GM12878 (cell line): ENCODE results near the gene CNPPD1. TPM values are rescaled to one million over a fixed set of nuclear protein-coding genes. Genes with fewer than 3 reads are reported as not detected.

ENCODE experiments used
- BMI1 ChIP-seq: fragments of 450-650 bp; IDR thresholded peaks from 2 replicates; pipeline ENCODE4 v1.6.1; 2016; ENCODE audit warnings: mild to moderate bottlenecking, moderate library complexity, borderline replicate concordance
- CHD1 ChIP-seq: IDR thresholded peaks from 2 replicates; pipeline ENCODE4 v1.6.1; 2012; ENCODE audit warnings: low read depth, low read length, improper control_type of control experiment
- CHD2 ChIP-seq: IDR thresholded peaks from 2 replicates; pipeline ENCODE4 v1.6.1; 2011; ENCODE audit warnings: low read depth, low read length, improper control_type of control experiment, borderline replicate concordance
- CHD4 ChIP-seq: fragments of 200-600 bp; sonication (generic); IDR thresholded peaks from 2 replicates; pipeline ENCODE4 v1.6.1; 2016; ENCODE audit warnings: mild to moderate bottlenecking
- HDGF ChIP-seq: fragments of 450-650 bp; IDR thresholded peaks from 2 replicates; pipeline ENCODE4 v1.6.1; 2016; ENCODE audit warnings: antibody characterized with exemption
- JUND ChIP-seq: IDR thresholded peaks from 2 replicates; pipeline ENCODE4 v1.6.1; 2012; ENCODE audit warnings: low read depth, mild to moderate bottlenecking, low read length, improper control_type of control experiment, moderate library complexity
- KAT2A ChIP-seq: conservative IDR thresholded peaks from 2 replicates; pipeline ENCODE4 v1.6.1; 2011; ENCODE audit warnings: low read depth, low read length; ENCODE audit not compliant: control insufficient read depth
- LARP7 ChIP-seq: fragments of 450-650 bp; IDR thresholded peaks from 2 replicates; pipeline ENCODE4 v1.6.1; 2017; ENCODE audit warnings: mild to moderate bottlenecking
- MYB ChIP-seq: fragments of 150-350 bp; IDR thresholded peaks from 2 replicates; pipeline ENCODE4 v1.6.1; 2014; ENCODE audit warnings: mild to moderate bottlenecking, low read depth, low read length, borderline replicate concordance
- NR2C1 ChIP-seq: fragments of 450-650 bp; IDR thresholded peaks from 2 replicates; pipeline ENCODE4 v1.6.1; 2017; ENCODE audit warnings: antibody characterized with exemption, mild to moderate bottlenecking, moderate library complexity
- NRF1 ChIP-seq: conservative IDR thresholded peaks from 2 replicates; pipeline ENCODE4 v1.6.1; 2011; ENCODE audit warnings: mild to moderate bottlenecking, low read depth, low read length, improper control_type of control experiment
- POLR2AphosphoS5 ChIP-seq: IDR thresholded peaks from 2 replicates; pipeline ENCODE4 v1.6.1; 2011; ENCODE audit warnings: mild to moderate bottlenecking, low read length, inconsistent platforms
- RCOR1 ChIP-seq: conservative IDR thresholded peaks from 2 replicates; pipeline ENCODE4 v1.6.1; 2012; ENCODE audit warnings: low read depth, low read length, improper control_type of control experiment
- RFX5 ChIP-seq: IDR thresholded peaks from 2 replicates; pipeline ENCODE4 v1.6.1; 2011; ENCODE audit warnings: low read depth, low read length, improper control_type of control experiment
- SPI1 ChIP-seq: IDR thresholded peaks from 2 replicates; pipeline ENCODE4 v1.6.1; 2011; ENCODE audit warnings: low read depth, mild to moderate bottlenecking, low read length, moderate library complexity, borderline replicate concordance; ENCODE audit not compliant: insufficient read depth
- STAT1 ChIP-seq: fragments of 450-650 bp; conservative IDR thresholded peaks from 2 replicates; pipeline ENCODE4 v1.6.1; 2014; ENCODE audit warnings: antibody characterized with exemption, mild to moderate bottlenecking
- WRNIP1 ChIP-seq: IDR thresholded peaks from 2 replicates; pipeline ENCODE4 v1.6.1; 2011; ENCODE audit warnings: low read depth, low read length, improper control_type of control experiment, borderline replicate concordance
- YBX1 ChIP-seq: fragments of 450-650 bp; IDR thresholded peaks from 2 replicates; pipeline ENCODE4 v1.6.1; 2016; ENCODE audit warnings: antibody characterized with exemption
- ZNF217 ChIP-seq: fragments of 450-650 bp; IDR thresholded peaks from 2 replicates; pipeline ENCODE4 v1.6.1; 2017; ENCODE audit warnings: antibody characterized with exemption, mild to moderate bottlenecking
- ZNF274 ChIP-seq: IDR thresholded peaks from one replicate; pipeline ENCODE4 v1.8.0; 2011; ENCODE audit not compliant: insufficient read length, insufficient read depth
- polyA plus RNA-seq, 11 experiments: library from polyadenylated mRNA; depleted of rRNA in 4 of 11; unstranded in 6 of 11; stranded (reverse) in 5 of 11; fragments of >200 nt; fragmentation: Nextera tagmentation in 4 of 11; fragmentation: Illumina TruSeq in 1 of 11; extraction: Ambion mirVana in 4 of 11; extraction: Trizol in 1 of 11; gene quantifications; 1 replicate in 1 of 11; 2 replicates in 10 of 11; pipeline versions ENCODE4 v1.2.1 to v1.2.3, GENCODE V29; 2011 to 2016; ENCODE audit warnings: inconsistent platforms in 2 of 11, missing spikeins in 2 of 11, low read depth in 1 of 11
- total RNA-seq, 4 experiments: library from RNA; depleted of rRNA in 3 of 4; stranded (reverse); fragments of >200 nt in 3 of 4; fragmentation: Illumina TruSeq in 1 of 4; extraction: Trizol in 1 of 4; gene quantifications; 2 replicates each; pipeline versions ENCODE4 v1.2.1 to v1.2.3, GENCODE V29; 2013 to 2021
- TF ChIP-seq, protein P1 (sequence below): fragments of 450-650 bp; formaldehyde crosslinking; IDR thresholded peaks from 2 replicates; pipeline ENCODE4 v1.4.0; 2020; ENCODE audit warnings: mild to moderate bottlenecking, moderate library complexity
- TF ChIP-seq, protein P2 (sequence below): fragments of 450-650 bp; IDR thresholded peaks from 2 replicates; pipeline ENCODE4 v1.6.1; 2017; ENCODE audit warnings: mild to moderate bottlenecking
- TF ChIP-seq, protein P3 (sequence below): IDR thresholded peaks from 2 replicates; pipeline ENCODE4 v1.6.1; 2011; ENCODE audit warnings: mild to moderate bottlenecking, low read depth, low read length, moderate library complexity; ENCODE audit not compliant: insufficient replicate concordance
- TF ChIP-seq, protein P4 (sequence below): IDR thresholded peaks from 2 replicates; pipeline ENCODE4 v1.6.1; 2012; ENCODE audit warnings: low read depth, low read length, improper control_type of control experiment

The CNPPD1 gene
- total and polyA plus RNA-seq, 10 of the 15 experiments (the other 5 are each of a cell fraction or from before 2014, with no cell fraction given) = 12.2 to 86.6 (median 43.4) TPM

DNA sequence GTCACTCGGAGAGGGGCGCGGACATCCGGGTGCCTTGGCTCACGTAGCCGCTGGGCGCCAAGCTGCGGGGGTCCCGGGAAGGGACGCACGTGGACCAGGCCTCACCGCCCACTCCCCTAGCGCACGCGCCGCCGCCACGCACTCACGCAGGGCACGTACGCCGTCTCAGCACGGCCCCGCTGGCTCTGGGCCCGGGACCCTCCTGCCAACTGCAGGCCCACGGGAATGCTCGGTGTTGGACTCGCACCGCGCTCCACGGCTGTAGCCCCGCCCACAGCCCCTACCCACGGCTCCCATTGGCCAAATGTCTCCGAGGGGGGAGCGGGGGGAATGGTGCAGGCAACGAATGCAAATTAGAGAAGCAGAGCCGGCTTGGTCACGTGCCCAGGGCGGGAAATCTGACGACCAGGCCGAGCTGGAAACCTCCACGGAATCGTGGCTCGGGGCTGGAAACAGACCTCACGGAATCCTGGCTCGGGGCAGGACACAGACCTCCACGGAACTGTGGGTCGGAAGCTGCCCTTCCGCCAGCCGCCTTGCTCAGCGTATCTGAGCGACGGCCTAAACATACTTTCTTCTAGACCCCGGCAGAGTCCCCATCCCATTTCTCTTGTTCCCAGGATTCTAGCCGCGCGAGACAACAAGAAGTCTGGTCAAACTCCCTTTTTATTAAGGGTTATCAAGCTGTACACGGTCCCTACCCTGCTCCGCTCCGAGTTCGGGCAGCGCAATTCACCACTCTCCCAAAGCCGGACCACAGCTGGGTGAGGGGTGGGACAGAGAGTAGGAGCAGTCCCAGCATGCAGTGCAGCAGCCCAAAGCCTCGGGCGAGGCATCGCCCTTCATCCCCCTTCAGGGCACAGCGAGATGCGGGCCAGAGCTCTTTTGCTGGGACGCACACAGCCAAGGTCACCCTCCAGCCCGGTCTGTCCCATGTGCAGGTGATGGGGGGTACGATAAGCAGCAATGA lies 42.3 kb upstream of the CNPPD1 start, which contains the start of gene ABCB6 (continued):
- TF ChIP-seq, protein P1, sequence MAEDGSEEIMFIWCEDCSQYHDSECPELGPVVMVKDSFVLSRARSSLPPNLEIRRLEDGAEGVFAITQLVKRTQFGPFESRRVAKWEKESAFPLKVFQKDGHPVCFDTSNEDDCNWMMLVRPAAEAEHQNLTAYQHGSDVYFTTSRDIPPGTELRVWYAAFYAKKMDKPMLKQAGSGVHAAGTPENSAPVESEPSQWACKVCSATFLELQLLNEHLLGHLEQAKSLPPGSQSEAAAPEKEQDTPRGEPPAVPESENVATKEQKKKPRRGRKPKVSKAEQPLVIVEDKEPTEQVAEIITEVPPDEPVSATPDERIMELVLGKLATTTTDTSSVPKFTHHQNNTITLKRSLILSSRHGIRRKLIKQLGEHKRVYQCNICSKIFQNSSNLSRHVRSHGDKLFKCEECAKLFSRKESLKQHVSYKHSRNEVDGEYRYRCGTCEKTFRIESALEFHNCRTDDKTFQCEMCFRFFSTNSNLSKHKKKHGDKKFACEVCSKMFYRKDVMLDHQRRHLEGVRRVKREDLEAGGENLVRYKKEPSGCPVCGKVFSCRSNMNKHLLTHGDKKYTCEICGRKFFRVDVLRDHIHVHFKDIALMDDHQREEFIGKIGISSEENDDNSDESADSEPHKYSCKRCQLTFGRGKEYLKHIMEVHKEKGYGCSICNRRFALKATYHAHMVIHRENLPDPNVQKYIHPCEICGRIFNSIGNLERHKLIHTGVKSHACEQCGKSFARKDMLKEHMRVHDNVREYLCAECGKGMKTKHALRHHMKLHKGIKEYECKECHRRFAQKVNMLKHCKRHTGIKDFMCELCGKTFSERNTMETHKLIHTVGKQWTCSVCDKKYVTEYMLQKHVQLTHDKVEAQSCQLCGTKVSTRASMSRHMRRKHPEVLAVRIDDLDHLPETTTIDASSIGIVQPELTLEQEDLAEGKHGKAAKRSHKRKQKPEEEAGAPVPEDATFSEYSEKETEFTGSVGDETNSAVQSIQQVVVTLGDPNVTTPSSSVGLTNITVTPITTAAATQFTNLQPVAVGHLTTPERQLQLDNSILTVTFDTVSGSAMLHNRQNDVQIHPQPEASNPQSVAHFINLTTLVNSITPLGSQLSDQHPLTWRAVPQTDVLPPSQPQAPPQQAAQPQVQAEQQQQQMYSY (CRISPR knock-in tag) = 0 out of 2 replicates have a peak, but pooled peaks have one; percentile 2
- TF ChIP-seq WRNIP1 (no peak), RFX5 (no peak), CHD1 (no peak), NR2C1 (no peak), BMI1 (no peak), RCOR1 (no peak), NRF1 (no peak), SPI1 (no peak), STAT1 (no peak), ZNF274 (no peak), POLR2AphosphoS5 (peak; percentile 88), CHD4 (no peak), YBX1 (no peak), LARP7 (peak; percentile 95), KAT2A (no peak), ZNF217 (peak; percentile 32; the same call in 1 of the 2 replicates), CHD2 (0 out of 2 replicates have a peak, but pooled peaks have one; percentile 38), HDGF (no peak), JUND (no peak), MYB (no peak)
- TF ChIP-seq, protein P2, sequence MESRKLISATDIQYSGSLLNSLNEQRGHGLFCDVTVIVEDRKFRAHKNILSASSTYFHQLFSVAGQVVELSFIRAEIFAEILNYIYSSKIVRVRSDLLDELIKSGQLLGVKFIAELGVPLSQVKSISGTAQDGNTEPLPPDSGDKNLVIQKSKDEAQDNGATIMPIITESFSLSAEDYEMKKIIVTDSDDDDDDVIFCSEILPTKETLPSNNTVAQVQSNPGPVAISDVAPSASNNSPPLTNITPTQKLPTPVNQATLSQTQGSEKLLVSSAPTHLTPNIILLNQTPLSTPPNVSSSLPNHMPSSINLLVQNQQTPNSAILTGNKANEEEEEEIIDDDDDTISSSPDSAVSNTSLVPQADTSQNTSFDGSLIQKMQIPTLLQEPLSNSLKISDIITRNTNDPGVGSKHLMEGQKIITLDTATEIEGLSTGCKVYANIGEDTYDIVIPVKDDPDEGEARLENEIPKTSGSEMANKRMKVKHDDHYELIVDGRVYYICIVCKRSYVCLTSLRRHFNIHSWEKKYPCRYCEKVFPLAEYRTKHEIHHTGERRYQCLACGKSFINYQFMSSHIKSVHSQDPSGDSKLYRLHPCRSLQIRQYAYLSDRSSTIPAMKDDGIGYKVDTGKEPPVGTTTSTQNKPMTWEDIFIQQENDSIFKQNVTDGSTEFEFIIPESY = no peak
- TF ChIP-seq, protein P3, sequence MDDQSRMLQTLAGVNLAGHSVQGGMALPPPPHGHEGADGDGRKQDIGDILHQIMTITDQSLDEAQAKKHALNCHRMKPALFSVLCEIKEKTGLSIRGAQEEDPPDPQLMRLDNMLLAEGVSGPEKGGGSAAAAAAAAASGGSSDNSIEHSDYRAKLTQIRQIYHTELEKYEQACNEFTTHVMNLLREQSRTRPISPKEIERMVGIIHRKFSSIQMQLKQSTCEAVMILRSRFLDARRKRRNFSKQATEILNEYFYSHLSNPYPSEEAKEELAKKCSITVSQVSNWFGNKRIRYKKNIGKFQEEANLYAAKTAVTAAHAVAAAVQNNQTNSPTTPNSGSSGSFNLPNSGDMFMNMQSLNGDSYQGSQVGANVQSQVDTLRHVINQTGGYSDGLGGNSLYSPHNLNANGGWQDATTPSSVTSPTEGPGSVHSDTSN = no peak
- TF ChIP-seq, protein P4, sequence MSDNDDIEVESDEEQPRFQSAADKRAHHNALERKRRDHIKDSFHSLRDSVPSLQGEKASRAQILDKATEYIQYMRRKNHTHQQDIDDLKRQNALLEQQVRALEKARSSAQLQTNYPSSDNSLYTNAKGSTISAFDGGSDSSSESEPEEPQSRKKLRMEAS = peak; percentile 89
